HG03025 (cell line): ENCODE results near the gene SLCO6A1.

Experiments
- ATAC-seq: cut with Tn5 transposase; IDR thresholded peaks from one replicate; pipeline ENCODE4 v1.9.1; 2021; ENCODE audit warnings: mild to moderate bottlenecking, moderate library complexity; ENCODE audit not compliant: unreplicated experiment, low FRiP score

SLCO6A1 gene

GRCh38 chr5:102453716-102454115 is 45.1 kb downstream of the SLCO6A1 start:
- ATAC-seq: peak; percentile 81

DNA sequence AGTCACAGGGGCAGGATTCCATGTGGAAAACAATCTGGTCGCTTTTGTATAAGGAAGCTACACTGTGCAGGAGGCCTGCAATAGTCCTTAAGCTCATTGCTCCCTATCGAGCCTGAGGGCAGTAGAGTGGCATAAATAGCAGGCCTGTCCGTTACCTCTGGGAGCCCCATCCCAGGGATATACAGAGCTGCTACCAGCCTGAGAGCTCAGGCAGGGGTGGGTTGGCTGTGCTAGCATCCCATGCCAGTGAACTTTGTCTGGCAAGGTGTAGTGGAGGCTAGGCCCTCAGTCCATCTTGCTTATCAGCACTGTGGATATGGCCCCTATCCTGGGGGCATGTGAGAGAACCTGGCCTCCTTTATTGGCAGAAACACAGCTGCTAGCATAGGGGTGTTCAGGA is 47.7 kb downstream of the SLCO6A1 start:
- ATAC-seq: no peak

DNA sequence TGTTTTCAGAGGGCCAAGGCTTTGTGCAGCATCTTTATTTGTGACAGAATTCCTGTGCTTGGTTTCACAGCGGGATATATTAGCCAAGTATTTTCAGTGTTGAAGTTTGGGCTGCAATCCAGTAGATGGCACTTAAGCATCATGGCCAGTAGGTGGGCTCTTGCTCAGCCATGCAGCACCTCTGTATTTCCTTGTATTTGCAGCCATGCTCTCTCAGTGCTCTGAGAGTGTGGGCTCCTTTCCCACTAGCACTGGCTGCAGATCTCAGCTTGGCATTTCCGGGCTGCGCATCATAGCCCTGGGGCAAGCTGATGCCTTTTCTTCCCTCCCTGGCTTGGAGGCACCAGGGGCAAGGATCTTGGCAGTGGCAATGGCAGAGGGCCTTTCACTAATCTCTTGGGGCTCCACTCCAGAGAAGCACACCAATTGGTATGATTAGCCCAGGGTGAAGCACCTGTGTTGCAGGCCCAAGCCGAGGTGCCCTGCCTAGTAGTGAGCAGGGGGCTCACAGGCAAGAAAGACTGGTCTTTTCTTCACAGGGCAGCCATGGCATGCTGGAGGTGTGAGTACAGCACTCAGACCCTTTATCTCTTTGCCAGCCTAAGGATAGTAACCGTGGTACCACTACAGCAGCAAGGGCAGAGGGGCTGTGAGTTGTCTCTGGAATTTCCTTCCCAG is 48.3 kb downstream of the SLCO6A1 start:
- no peak for ATAC-seq

DNA sequence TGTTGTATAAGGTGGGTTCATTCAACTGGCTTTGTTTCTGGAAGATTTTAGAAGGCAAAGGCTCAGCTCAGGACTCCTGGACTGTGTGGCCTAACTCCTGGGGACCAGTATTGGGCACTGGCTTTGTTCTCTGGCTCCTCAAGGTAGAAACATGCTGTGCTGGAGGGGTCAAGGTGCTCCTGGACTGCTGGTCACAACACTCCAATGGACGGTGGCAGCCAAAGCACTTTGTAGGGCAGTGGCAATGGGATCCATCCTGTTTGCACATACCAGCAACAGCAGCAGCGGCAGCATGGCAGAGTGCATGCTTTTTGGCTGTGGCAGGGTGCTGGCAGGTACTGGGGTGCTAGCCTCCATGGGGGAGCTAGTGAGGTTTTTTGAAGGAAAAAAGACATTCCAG is 65.3 kb downstream of the SLCO6A1 start:
- ATAC-seq: no peak

- no peak for ATAC-seq
These were observed 77.2 kb downstream of the SLCO6A1 start for GRCh38 chr5:102421647-102422046.

DNA sequence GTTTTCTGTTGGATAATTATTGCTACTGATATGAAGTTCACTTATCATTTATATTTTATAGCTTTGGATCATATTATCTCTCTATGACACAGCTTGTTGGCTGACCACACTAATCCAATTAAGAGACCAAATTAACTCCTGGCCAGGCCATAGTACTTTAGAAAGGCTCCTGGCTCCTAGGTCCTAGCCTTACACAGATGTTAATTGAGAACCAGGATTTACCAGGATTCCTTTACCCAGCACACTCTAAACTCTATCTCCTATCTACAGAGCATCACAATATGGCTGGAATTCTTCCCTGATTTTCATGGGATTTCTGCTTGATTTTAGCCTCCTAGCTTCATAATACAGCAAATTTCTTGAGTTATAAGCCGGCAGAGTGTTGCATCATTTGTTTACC is 80.3 kb downstream of the SLCO6A1 start:
- no peak for ATAC-seq

DNA sequence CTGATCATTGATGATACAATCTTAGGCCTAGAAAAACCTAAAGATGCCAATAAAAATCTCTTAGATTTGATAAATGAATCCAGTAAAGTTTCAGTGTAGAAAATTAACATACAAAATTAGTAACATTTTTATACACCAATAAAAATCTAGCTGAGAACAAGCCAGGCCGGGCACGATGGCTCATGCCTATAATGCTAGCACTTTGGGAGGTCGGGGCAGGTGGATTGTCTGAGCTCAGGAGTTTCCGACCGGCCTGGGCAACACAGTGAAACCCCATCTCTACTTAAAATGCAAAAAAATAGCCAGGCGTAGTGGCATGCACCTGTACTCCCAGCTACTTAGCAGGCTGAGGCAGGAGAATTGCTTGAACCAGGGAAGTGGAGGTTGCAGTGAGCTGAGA is 84.4 kb downstream of the SLCO6A1 start:
- ATAC-seq: no peak

- ATAC-seq: no peak
These were observed 110.6 kb downstream of the SLCO6A1 start for GRCh38 chr5:102388235-102388634.

GRCh38 chr5:102385365-102385764 is 113.4 kb downstream of the SLCO6A1 start:
- no peak for ATAC-seq

GRCh38 chr5:102380174-102380573 is 118.6 kb downstream of the SLCO6A1 start:
- no peak for ATAC-seq

- no peak for ATAC-seq
These were observed 122.9 kb downstream of the SLCO6A1 start for GRCh38 chr5:102375876-102376275.

DNA sequence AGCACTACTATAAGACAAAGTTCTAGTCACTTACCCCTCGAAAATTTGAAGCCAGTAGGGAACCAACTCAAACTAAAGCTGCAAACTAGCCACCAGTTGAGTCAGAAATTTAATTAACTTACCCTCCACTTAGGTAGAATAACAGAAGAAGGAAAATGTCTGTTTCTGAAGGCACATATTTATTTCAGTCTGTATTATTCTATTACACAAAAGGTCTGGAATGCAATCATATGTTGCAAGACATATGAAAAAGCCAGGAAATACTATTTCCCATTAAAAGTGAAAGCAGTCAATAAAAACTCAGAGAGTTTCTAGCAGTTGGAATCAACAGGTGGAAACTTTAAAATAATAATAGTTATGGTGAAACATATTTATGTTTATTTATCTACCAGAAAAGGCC is 123.5 kb downstream of the SLCO6A1 start:
- ATAC-seq: no peak

DNA sequence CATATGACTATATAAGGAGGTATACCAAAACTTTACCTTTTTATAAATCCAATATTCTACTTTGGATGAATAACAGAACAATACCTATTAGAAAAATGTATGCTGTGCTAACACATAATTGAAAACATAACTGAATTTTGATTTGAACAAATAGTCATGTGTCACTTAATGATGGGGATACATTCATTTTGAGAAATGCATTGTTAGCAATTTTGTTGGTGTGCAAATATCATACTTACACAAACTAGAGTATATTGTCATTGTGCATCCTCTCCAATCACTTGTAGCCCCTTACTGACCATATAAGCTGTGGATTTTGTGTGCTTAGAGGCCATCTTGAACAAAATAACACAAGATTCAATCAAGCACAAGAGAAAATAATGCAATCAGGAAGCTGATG is 130.4 kb downstream of the SLCO6A1 start:
- ATAC-seq: no peak

DNA sequence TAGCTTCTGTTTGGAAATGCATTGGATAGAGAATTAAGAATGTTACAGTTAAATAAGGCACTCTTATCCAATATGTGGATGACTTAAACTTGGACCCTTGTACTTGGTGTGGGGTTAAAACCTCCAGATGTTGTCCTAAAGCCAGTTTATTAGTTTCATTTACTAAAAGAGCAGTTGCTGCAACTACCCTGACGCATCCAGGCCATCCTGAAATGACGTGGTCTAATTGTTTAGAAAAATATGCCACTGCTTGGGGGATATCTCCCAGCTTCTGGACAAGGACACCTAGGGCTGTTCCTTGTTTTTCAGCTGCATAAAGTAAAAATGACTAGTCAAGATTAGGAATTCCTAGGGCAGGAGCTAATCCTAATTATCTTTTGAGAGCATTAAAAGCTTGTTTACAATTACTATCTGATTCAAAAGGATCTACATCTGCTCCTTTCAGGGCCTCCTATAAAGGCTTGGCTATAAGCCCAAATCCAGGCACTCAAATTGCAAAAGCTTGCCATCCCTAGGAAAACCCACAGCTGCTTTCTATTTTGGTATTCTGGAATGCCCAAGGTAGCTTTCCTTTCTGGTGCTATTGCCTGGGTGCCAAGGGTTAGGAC is 157.0 kb downstream of the SLCO6A1 start:
- ATAC-seq: no peak

DNA sequence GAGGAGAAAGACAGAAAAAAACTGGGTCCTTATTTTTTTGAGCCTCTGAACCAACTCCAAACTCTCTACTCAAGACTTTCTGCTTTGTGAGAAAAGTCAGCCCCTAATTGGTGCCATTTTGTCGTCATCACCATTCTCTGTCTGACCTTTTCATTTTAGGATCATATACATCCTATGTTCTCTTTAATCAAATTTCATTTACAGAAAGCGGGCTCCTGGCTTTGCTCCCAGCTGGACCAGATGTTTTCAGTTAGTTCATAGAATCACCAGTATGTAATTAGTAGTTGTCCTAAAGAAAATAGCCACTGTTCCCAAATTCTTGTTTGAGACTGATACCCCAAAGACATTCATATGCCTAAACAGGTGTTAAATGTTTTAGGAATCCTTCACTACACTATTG is 174.1 kb downstream of the SLCO6A1 start:
- no peak for ATAC-seq
